Thyroid gland (tissue), 4 donors: ENCODE measurements around the gene DDIT3.

ENCODE experiments used
- POLR2A ChIP-seq, 2 donors: fragments of 450-650 bp; IDR thresholded peaks; one replicate each; pipeline ENCODE4 v1.6.1; 2017; ENCODE audit warnings: antibody characterized with exemption in 2 of 2, mild to moderate bottlenecking in 2 of 2, moderate library complexity in 1 of 2
- TF ChIP-seq, protein P1 (sequence below), 6 experiments: fragments of 200-600 bp in 3 of 6; fragments of 450-650 bp in 3 of 6; sonication (generic) in 3 of 6; IDR thresholded peaks; one replicate each; pipeline ENCODE4 v1.5.1; 2016 to 2019; ENCODE audit warnings: antibody characterized with exemption in 6 of 6, mild to moderate bottlenecking in 2 of 6, inconsistent platforms in 1 of 6, moderate library complexity in 1 of 6

- TF ChIP-seq, protein P1, sequence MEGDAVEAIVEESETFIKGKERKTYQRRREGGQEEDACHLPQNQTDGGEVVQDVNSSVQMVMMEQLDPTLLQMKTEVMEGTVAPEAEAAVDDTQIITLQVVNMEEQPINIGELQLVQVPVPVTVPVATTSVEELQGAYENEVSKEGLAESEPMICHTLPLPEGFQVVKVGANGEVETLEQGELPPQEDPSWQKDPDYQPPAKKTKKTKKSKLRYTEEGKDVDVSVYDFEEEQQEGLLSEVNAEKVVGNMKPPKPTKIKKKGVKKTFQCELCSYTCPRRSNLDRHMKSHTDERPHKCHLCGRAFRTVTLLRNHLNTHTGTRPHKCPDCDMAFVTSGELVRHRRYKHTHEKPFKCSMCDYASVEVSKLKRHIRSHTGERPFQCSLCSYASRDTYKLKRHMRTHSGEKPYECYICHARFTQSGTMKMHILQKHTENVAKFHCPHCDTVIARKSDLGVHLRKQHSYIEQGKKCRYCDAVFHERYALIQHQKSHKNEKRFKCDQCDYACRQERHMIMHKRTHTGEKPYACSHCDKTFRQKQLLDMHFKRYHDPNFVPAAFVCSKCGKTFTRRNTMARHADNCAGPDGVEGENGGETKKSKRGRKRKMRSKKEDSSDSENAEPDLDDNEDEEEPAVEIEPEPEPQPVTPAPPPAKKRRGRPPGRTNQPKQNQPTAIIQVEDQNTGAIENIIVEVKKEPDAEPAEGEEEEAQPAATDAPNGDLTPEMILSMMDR (IDR thresholded peaks at IDR 0.05), result no peak
- TF ChIP-seq POLR2A (IDR thresholded peaks at IDR 0.05), result no peak
Measured at GRCh38 chr12:57470970-57471656, 49.2 kb downstream of the DDIT3 start.
